ENCODE data around the gene APOBEC3B.
"Not testable (repeated sequence)": the region's sequence is repeated elsewhere in the genome, so short reads cannot be mapped to it uniquely, and the experiment has no call there.

DNA sequence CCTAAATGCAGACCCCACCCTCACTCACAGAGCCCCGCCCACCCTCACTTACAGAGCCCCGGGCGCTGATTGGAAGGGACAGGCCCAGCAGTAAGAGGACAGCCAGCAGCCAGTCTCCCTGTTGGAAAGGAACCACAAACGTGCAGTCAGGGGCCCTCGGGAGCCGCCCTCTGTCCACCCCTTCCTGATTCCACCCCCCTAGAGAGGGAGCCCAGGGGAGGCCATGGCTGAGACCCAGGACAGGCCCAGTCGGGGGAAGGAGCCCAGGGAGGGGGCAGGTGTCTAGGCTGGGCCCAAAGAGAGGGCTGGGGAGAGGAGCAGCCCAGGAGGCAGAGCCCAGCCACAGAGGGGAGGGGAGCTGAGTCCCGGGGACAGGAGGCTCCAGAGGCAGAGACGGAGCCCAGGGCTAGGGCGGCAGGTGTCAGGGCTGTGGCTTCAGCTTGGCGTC, 18.8 kb upstream of the APOBEC3B start:
- not testable (repeated sequence) for TF ChIP-seq RAD21 (conservative IDR thresholded peaks at IDR 0.05); EZH2 (IDR thresholded peaks at IDR 0.05; ENCODE audit: borderline replicate concordance, insufficient read depth, low read length, poor library complexity, severe bottlenecking); MXI1 (conservative IDR thresholded peaks at IDR 0.05; ENCODE audit: poor library complexity, severe bottlenecking); POLR2AphosphoS5 (IDR thresholded peaks at IDR 0.05)
- TF ChIP-seq, protein P1, sequence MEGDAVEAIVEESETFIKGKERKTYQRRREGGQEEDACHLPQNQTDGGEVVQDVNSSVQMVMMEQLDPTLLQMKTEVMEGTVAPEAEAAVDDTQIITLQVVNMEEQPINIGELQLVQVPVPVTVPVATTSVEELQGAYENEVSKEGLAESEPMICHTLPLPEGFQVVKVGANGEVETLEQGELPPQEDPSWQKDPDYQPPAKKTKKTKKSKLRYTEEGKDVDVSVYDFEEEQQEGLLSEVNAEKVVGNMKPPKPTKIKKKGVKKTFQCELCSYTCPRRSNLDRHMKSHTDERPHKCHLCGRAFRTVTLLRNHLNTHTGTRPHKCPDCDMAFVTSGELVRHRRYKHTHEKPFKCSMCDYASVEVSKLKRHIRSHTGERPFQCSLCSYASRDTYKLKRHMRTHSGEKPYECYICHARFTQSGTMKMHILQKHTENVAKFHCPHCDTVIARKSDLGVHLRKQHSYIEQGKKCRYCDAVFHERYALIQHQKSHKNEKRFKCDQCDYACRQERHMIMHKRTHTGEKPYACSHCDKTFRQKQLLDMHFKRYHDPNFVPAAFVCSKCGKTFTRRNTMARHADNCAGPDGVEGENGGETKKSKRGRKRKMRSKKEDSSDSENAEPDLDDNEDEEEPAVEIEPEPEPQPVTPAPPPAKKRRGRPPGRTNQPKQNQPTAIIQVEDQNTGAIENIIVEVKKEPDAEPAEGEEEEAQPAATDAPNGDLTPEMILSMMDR (IDR thresholded peaks at IDR 0.05; ENCODE audit: poor library complexity, severe bottlenecking): not testable (repeated sequence)

Data from neural cell (in vitro differentiated cells).